ENCODE measurements around the gene PLSCR2. TPM values are rescaled to one million over a fixed set of nuclear protein-coding genes. Genes with fewer than 3 reads are reported as not detected.
"Not testable (repeated sequence)": the region's sequence is repeated elsewhere in the genome, so short reads cannot be mapped to it uniquely, and the experiment has no call there.

PLSCR2 gene
- total RNA-seq, 1 donor from 2014 or later = not detected

DNA sequence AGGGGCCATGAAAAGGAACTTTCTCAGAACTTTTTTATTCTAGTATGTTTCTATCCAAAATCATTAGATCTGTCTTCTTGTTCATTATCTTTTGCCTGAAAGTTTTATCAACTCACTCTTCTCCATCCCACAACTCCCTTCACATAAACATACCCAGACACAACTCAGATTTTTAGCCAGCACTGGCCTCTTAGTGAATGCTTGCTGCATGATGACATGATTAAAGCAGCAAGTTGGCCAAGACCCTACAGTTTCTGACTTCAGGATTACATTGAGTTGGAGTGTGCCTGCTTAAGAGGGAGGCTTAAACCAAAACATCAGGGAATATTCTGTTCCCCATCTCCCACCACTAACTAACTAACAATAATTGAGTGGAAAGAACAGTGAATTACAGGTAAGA, 38.1 kb downstream of the PLSCR2 start:
- FAIRE-seq = no peak
- no peak for DNase-seq (ENCODE audit: low spot score in 2 of 2)

DNA sequence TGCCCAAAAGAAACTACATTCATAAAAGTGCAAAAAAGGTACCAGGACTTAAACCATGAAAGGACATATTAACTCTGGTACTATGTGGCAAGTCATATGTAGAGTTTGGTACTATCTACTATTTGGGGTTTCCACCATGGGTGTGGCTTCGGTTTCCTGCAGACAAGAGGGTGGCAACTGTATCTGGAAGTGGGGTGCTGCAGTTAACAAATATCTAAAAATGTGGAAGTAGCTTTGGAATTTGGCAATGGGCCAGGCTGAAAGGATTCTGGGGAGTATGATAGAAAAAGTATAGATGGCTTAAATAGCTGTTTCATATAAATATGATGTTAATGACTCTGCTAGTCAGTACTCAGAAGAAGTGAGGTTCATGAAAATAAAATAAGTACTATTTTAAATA, 44.0 kb downstream of the PLSCR2 start:
- FAIRE-seq = no peak

DNA sequence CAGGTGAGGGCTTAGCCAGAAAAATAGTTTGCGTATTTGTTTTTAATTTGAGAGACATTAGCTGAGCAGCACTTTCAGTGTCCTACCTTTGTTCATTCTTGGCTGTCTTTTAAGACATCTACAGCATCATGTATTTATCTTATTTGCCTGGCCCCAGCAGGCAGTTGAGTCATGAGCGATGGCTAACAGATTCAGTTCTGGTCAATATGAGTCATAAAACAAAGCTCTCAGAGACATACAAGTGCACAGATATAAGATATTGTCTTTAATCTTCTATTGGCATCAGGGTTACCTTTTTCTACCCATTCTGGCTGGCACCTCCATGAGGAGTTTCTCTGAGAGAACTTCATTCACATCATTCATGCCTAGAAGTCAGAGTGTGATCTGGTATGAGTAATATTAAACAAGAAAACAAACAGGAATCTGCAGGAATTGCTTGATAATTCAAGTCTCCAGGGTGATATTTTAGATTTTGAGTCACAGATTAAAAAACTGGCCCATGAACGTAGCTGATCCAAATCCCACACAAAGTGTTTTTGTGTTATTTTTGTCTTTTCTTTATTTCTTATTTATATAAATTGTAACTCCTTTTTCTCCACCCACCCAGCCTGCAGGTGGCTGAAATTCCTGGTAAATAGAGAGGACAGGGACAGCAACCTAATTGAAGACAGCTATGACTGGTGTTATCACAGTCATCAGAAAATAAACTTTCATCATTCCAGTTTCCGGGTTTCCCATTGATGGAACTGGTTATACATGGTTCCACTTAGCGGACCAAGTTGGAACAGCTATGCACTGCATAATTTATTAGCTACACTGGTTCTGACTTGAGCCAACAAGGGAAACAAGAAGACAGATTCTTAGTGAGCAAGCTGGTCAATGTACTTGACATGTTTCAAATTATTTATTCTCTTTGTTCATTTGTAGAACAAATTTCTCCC, 47.3 kb downstream of the PLSCR2 start:
- DNase-seq (ENCODE audit: low spot score in 2 of 2) = no peak
- FAIRE-seq = no peak

More for the DNA sequence above, 44.0 kb downstream of the PLSCR2 start:
- DNase-seq (ENCODE audit: low spot score in 2 of 2) = no peak

DNA sequence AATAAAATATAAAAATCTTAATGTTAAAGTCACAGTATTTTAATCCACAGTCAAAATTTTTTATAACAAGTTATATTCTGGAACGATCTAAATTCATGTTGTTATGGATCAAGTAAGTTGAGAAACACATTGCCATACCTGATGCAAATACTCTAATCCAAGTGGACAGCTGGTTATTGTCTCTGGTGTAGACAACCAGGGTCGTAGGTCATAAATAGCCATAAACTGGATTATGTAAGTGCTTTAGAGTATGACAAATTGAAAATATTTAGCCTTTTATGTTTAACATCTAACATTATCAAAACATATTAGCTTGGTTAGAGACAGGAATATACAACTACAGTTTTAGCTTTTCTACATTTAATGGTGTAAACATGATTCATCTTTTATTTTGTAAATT, 53.0 kb downstream of the PLSCR2 start:
- DNase-seq (ENCODE audit: low spot score in 2 of 2) (no peak), FAIRE-seq (no peak)

DNA sequence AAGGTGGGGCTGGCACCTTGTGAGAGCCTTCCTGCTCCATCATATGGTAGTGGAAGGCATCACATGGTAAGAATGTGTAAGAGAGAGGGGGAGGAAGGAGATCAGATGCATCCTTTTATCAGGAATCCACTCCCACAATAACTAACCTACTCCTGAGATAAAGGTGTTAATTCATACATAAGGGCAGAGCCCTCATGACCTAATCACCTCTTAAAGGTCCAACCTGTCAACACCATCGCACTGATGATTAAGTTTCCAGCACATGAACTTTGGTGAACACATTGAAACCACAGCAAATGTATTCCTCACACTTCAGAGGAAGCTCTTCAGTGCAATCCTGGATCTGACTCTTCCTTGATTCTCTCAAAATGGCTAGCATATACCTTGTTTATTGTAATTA, 55.4 kb downstream of the PLSCR2 start:
- FAIRE-seq = no peak
- no peak for DNase-seq (ENCODE audit: low spot score in 2 of 2)

DNA sequence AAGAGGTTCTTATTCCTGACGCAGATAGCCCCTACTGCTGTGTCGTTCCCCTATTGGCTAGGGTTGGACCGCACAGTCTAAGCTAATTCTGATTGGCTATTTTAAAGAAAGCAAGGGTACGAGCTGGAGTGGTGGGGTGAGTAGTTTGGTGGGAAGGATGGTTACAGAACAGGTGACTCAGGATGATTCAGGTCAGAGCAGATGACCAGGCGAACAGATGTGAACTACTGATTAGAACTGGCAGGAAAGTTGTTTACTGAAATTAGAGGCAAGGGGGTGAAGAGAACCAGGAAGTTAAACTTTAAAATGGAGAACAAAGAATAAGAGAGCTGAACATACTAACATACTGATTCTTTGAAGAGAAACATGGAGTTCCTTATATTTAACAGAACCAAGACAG, 56.6 kb downstream of the PLSCR2 start:
- not testable (repeated sequence) for FAIRE-seq; DNase-seq (ENCODE audit: low spot score in 2 of 2)

DNA sequence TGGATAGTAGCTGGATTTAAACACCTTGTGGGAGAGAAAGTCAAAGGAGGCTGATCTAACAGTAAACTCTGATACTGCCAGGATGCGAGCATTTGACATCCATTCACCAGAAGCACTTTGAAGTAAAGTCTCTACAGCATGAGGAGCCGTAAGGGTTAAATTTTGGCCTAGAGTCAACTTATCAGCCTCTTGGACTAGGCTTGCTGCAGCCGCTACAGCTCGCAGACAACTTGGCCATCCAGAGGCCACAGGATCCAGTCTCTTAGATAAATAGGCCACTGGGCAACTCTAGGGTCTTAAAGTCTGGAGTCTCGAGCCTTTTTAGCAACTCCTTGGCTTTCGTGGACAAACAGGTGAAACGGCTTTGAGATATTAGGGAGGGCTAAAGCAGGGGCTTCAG, 61.4 kb downstream of the PLSCR2 start:
- no peak for FAIRE-seq
- no peak for DNase-seq (ENCODE audit: low spot score in 2 of 2)

DNA sequence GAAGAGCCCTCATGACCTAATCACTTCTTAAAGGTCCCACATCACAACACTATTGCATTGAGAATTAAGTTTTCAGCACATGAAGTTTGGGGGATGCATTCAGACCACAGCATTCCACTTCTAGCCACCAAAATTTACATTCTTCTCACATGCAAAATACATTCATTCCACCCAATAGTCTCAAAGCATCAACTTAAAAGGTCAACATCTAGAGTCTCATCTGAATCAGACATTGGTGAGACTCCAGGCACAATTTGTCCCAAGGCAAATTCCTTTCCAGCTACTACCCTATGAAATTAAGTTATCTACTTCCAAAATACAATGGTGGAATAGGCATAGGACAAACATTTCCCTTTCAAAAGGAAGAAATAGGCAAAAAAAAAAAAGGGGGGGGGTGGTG, 64.9 kb downstream of the PLSCR2 start:
- FAIRE-seq = no peak

DNA sequence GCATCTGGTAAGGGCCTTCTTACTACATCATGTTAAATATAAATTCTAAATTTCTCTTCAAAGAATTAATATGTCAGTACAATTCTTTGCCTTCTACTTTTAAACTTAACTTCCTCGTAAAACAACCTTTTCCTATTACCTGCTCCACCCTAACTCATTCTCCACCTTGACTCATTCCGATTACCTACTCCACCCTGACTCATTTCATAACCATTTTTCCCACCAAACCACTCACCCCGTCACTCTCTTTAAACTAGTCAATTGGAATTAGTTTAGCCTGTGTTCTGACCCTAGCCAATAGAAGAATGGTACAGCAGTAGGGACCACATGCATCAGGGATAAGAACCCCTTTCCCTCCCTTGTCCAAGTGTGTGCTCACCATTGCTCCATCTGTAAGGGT, 65.6 kb downstream of the PLSCR2 start:
- DNase-seq (ENCODE audit: low spot score in 2 of 2) (no peak), FAIRE-seq (no peak)

More for the DNA sequence above, 64.9 kb downstream of the PLSCR2 start:
- DNase-seq (ENCODE audit: low spot score in 2 of 2) = no peak

DNA sequence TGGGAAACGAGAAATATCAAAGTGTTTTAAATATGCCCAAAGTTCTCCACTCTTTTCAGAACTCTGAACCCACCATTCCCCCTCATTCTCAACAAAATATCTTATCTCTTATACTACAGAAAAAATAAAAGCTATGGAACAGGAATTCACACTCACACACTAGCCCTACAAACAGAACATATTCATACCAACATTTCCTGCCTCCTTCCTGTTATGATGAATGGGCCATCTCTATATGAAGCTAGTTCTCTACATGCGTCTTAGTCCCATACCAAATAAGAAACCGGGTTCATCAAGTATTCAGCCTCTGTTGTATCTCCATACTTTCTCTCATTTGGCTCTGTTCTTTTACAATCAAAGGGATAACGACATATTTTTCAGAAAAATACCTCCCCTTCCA, 72.6 kb downstream of the PLSCR2 start:
- no peak for DNase-seq (ENCODE audit: low spot score in 2 of 2)
- no peak for FAIRE-seq

DNA sequence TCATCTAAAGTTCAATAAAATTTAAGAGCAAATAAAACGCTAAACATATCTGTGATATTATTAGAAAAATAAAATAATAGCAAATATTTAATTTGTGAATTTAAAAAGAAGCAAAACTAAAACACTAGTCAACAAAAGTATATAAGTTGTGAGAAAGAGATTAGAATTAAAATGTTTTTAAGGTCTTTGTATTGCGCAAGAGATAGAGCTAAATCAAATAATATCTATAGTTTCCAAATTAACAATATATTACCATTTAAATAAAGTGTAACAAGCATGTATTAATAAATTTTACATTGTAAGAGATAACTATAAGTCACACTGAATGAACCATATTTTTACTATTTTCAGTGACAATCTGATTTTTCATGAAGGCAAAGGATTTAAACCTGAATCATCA, 74.2 kb downstream of the PLSCR2 start:
- FAIRE-seq (peak; percentile 79), DNase-seq (ENCODE audit: low spot score in 2 of 2) (no peak)

DNA sequence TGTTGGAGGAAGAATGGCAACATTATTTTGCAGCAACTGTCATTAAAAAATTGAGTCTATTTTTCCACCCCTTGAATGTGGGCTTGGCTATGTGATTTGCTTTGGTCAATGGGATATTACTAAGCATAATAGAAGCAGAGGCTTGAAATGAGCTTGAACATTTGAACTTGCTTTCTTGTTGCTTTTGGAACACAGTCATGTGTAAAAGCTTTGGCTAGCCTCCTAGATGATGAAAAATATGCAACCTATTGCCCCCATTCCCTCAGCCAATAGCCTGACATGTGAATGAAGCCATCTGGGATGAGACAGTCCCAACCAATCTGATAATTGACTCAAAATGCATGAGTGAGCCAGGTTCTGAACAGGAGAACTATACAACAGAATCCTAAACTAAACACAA, 78.4 kb downstream of the PLSCR2 start:
- FAIRE-seq (no peak), DNase-seq (ENCODE audit: low spot score in 2 of 2) (no peak)

DNA sequence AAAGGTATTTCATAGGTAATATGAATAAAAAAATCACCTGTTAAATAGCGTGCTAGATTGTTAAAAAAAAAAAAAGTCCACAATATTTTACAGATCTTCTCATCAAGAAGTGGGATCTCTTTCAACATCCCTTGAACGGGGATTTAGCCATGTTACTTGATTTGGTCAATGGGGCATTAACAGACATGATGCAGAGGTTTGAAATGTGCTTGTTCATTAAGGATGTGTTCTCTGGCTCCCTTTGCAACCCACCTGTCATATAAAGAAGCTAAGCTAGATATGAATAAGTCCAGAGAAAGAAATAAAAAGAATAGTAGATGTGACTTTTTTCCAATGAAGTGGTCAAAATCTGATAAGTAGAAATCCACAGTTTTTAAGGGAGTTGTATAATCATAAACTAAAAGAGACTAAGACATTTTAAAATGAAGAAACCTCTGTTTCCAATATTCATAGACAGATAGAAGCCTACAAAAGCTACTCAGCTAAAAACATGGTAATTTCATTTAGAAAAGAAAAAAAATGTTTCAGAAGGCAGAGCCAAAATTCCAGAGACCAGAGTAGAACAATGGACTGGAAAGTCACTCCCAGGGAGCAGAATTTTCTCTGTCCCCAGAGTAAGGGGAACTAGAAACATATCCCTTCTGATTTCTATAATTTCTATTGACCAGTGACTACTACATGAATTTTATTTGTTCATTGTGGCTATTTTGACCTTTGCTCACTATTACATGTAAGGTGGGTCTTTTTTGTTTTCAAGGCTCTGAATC, 79.2 kb downstream of the PLSCR2 start:
- FAIRE-seq = no peak

DNA sequence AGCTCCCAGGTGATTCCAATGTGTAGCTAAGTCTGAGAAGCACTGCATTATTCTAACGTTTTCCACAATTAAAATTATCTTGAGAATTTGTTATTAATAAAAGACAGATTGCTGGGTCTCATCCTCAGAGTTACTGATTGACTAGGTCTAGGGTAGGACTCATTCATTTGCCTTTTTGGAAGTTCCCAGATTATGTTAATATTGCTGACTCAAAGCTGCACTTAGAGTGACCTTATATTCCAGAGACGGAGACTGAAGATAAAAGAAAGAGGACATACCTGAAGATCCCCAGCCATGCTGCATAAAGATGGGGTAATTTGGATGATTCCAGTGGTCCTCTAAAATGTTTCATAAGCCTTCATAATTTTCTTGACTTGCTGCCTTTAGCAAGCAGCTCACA, 81.8 kb downstream of the PLSCR2 start:
- DNase-seq (ENCODE audit: low spot score in 2 of 2) = no peak
- no peak for FAIRE-seq

More for the DNA sequence above, 79.2 kb downstream of the PLSCR2 start:
- no peak for DNase-seq (ENCODE audit: low spot score in 2 of 2)

DNA sequence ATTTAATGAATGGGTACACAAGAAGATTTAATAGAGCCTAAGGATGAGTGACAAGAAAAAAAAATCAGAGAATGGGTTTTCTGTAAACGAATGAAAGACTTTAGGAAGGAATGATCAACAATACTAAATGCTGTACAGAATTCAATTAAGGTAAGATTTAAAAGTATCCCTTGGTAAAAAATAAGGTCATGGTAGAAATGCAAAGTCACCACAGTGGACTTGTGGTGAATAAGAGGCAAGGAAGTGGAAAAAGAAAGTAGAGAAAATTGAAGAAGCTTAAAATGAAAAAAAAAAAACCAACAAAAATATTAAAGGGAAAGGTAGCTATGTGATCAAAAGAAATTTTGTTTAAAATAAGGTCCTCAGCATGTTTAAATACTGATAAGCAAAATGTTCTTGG, 82.4 kb downstream of the PLSCR2 start:
- FAIRE-seq = no peak
- DNase-seq (ENCODE audit: low spot score in 2 of 2) = no peak

DNA sequence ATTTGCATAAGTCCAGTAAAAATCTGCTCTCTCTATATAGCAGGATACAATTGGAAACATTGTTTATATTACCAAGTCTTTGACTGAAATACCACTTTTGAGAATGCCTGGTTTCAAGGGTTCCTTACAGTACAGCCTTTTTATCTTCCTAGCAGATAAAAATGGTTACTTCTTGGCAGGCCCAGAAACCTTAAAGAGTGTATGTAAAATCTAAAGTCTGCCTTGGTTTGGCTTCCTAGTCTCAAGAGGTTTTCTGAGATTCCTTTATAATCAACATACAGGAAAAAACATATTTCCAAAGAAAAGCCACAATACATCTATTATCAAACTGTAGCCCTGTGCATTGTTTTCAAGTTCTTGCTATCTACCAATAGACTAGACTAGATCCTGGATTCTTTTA, 84.6 kb downstream of the PLSCR2 start:
- DNase-seq (ENCODE audit: low spot score in 2 of 2) (no peak), FAIRE-seq (no peak)

Other genes with a start within 250 kb of the PLSCR2 start
- 5.7 TPM for gene PLSCR4, start 218.5 kb downstream of the PLSCR2 start, total RNA-seq
- 7.7 TPM for gene PLSCR1, start 75.0 kb upstream of the PLSCR2 start, total RNA-seq
- under 0.01 TPM for gene PLSCR5, start 135.8 kb upstream of the PLSCR2 start, total RNA-seq